Ureter (tissue), 1 donor: ENCODE results near the gene IGF2. TPM values are rescaled to one million over a fixed set of nuclear protein-coding genes. Genes with fewer than 3 reads are reported as not detected.
A peak's percentile ranks its signal among the peaks of the same experiment; 100 is the strongest.

Experiments used
- DNase-seq: peaks from one replicate; pipeline ENCODE4 v3.0.0-alpha.2; 2020; ENCODE audit warnings: low spot score
- total RNA-seq: library from RNA; stranded (reverse); gene quantifications from one replicate; pipeline ENCODE4 v1.2.4, GENCODE V29; 2023
- donor health status: DM: yes; HTN: yes; CAD: no.

IGF2 gene
- total RNA-seq, 1 donor from 2014 or later = 61.1 TPM

- DNase-seq = no peak
Measured at GRCh38 chr11:2103668-2104523, 35.3 kb downstream of the IGF2 start.

- DNase-seq = no peak
Measured at GRCh38 chr11:2102883-2103213, 36.3 kb downstream of the IGF2 start.

GRCh38 chr11:2102132-2102882, 36.9 kb downstream of the IGF2 start:
- no peak for DNase-seq

- DNase-seq = no peak
Measured at GRCh38 chr11:2101171-2101675, 38.0 kb downstream of the IGF2 start.

- no peak for DNase-seq
Measured at GRCh38 chr11:2100361-2101170, 38.6 kb downstream of the IGF2 start.

GRCh38 chr11:2099516-2100349, 39.5 kb downstream of the IGF2 start:
- DNase-seq = no peak

GRCh38 chr11:2098691-2099515, 40.3 kb downstream of the IGF2 start:
- no peak for DNase-seq

GRCh38 chr11:2097998-2098690, 41.0 kb downstream of the IGF2 start:
- no peak for DNase-seq

GRCh38 chr11:2097356-2097997, 41.7 kb downstream of the IGF2 start:
- peak; percentile 72 for DNase-seq

GRCh38 chr11:2096919-2097301, 42.3 kb downstream of the IGF2 start:
- DNase-seq = no peak

GRCh38 chr11:2096011-2096918, 42.9 kb downstream of the IGF2 start:
- no peak for DNase-seq

- no peak for DNase-seq
Measured at GRCh38 chr11:2095542-2095941, 43.6 kb downstream of the IGF2 start.

- DNase-seq = no peak
Measured at GRCh38 chr11:2095198-2095520, 44.0 kb downstream of the IGF2 start.

- DNase-seq = no peak
Measured at GRCh38 chr11:2094354-2095197, 44.6 kb downstream of the IGF2 start.

- DNase-seq = no peak
Measured at GRCh38 chr11:2093575-2094353, 45.4 kb downstream of the IGF2 start.

GRCh38 chr11:2092956-2093412, 46.2 kb downstream of the IGF2 start:
- peak; percentile 84 for DNase-seq
